Stimulated activated CD4-positive, alpha-beta T cell treated with anti-CD3 and anti-CD28 coated beads, TNF-alpha, amount 100 ng/mL, for 4 hours (primary cell): ENCODE results near the gene ADCY7.
"Not testable (repeated sequence)": the region's sequence is repeated elsewhere in the genome, so short reads cannot be mapped to it uniquely, and the experiment has no call there.

Source experiments
- DNase-seq, 3 experiments: peaks; one replicate each; pipeline ENCODE4 v3.0.0-alpha.2; 2020; ENCODE audit warnings: low read depth in 3 of 3

Gene ADCY7

GRCh38 chr16:50266337-50267091 is at the start of gene ADCY7:
TSS of gene ADCY7 (plus strand) at chr16:50266551. CDS start at chr16:50288180, 21,629 bp downstream.
- peak; percentile 67 to 77 (median 74) for DNase-seq

- no peak for DNase-seq
Observed at GRCh38 chr16:50219402-50219975, 46.9 kb upstream of the ADCY7 start.

- DNase-seq: no peak
Observed at GRCh38 chr16:50224286-50224685, 42.1 kb upstream of the ADCY7 start.

GRCh38 chr16:50227120-50227519 is 39.2 kb upstream of the ADCY7 start:
- DNase-seq: no peak

- no peak for DNase-seq
Observed at GRCh38 chr16:50227665-50228064, 38.7 kb upstream of the ADCY7 start.

GRCh38 chr16:50228364-50228868 is 37.9 kb upstream of the ADCY7 start:
- DNase-seq: no peak

- DNase-seq: no peak
Observed at GRCh38 chr16:50229149-50229726, 37.1 kb upstream of the ADCY7 start.

GRCh38 chr16:50234771-50235556 is 31.4 kb upstream of the ADCY7 start:
- no peak for DNase-seq

GRCh38 chr16:50235581-50235980 is 30.8 kb upstream of the ADCY7 start:
- DNase-seq: no peak

GRCh38 chr16:50238314-50238713 is 28.0 kb upstream of the ADCY7 start:
- no peak for DNase-seq

GRCh38 chr16:50238868-50239301 is 27.5 kb upstream of the ADCY7 start:
- no peak for DNase-seq

GRCh38 chr16:50243024-50243423 is 23.3 kb upstream of the ADCY7 start:
- DNase-seq: not testable (repeated sequence)

GRCh38 chr16:50244140-50244503 is 22.2 kb upstream of the ADCY7 start:
- no peak for DNase-seq

- no peak for DNase-seq
Observed at GRCh38 chr16:50244504-50245416, 21.6 kb upstream of the ADCY7 start.

- peak in 2 of 3 experiments; percentile 49 to 57 for DNase-seq
Observed at GRCh38 chr16:50245417-50246298, 20.7 kb upstream of the ADCY7 start.

- no peak for DNase-seq
Observed at GRCh38 chr16:50246299-50247122, 19.8 kb upstream of the ADCY7 start.

- DNase-seq: no peak
Observed at GRCh38 chr16:50247123-50247905, 19.0 kb upstream of the ADCY7 start.

GRCh38 chr16:50247906-50248608 is 18.3 kb upstream of the ADCY7 start:
- no peak for DNase-seq
